HG02973 (cell line): ENCODE data around the gene GOLGA6L2.

Source experiments
- ATAC-seq: cut with Tn5 transposase; IDR thresholded peaks from one replicate; pipeline ENCODE4 v1.9.1; 2021; ENCODE audit warnings: moderate library complexity; ENCODE audit not compliant: unreplicated experiment

Gene GOLGA6L2

DNA sequence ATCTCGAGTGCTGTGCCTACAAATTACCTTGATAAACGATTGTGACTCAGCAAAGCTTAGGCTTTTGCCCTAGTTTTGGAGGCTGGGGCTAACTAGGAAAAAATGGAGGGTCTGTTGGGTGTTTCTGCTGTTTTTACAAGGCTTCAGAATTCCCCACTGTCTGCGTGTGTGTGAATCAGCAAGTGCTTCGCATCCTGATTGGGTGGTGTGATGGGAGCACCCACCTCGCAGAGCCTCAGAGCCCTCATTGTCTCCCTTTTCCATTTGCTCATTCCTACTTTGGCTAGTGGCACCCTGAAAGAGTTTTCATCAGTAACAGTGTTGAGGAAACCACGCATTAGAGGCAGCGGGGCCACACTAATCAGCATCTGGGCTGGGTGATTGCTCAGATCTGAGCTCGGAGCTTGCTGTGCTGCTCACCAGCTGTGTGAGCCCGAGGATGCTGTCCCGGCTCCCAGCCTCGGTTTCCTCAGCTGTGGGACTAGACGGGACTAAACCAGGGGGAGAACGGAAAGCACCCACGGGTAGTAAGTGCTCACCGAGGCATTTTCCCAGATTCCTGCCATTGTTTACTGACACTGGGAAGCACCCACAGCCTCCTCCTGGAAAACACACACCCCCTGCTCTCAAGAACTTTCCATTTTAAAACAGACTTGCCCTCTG, 51.9 kb downstream of the GOLGA6L2 start:
- no peak for ATAC-seq
